ENCODE data around the gene LBH.
A peak's percentile ranks its signal among the peaks of the same experiment; 100 is the strongest.
"Not testable (repeated sequence)": the region's sequence is repeated elsewhere in the genome, so short reads cannot be mapped to it uniquely, and the experiment has no call there.

Gene LBH

DNA sequence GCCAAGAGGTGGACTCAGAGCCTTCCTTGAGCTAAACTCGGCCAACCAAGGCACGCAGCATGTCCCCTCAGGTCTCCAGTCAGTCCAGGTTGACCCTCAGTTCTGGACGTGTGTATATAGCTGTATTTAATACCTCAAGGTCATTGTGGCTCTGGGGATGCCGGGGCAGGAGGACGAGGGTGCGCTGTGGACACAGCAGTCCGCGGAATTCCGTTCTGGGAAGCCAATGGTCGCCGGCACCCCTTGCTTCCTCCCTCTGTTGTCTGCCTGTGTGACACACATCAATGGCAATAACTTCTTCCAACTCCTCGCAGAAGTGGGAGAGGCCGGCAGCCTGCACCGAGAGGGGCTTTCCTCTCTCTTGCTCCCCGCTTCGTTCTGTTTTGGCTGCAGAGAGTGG, 27.7 kb downstream of the LBH start:
- DNase-seq (ENCODE audit: low read depth) = no peak

DNA sequence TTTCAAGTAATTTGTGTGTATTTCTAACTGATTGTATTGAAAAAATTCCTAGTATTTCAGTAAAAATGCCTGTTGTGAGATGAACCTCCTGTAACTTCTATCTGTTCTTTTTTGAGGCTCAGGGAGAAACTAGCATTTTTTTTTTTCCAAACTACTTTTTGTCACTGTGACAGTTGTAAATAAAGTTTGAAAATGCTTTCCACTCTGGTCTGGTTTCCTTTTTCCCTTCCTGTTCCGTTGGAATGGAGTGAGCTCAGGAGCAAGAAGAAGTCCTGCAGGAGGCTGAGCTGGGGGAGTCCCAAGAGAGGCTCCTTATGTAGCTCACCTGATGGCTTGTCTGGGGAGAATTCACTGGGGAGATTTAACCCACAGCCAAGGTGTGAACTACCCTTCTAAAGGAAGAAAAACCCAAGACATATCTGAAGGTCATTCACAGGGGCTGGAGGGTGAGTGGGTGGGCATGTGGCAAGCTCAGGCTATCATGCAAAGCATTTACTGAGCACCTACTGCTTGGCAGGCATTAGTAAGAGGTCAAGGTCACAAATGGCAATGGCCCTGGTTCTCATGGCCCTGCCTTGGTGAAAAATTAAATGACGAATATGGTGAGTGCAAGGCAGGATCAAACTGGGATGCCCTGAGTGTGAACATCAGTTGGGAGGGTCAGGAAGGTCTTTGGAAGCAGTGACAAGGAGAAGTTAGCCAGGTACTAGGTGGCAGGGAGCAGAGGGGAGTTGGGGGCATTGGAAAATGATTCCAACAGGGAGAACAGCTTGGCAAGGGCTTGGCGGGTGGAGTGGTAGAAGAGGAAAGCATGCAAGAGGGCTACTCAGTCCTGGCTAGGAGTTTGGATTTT, 28.7 kb downstream of the LBH start:
- DNase-seq (ENCODE audit: low read depth) = no peak

DNA sequence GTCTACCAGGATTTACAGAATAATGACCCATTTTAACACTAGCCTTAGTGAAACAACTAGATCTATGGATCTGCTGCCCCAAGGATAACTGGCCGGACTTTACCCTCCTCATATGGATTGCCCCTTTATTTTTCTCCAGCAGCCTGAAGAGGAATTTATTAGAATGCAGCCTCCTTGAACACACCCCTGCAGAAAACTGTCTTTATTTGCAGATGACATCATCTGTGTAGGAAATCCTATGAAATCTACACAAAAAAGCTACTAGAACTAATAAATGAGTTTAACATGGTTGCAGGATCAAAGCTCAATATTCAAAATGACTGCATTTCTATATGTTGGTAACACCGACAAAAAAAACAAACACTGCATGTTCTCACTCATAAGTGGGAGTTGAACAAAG, 29.6 kb downstream of the LBH start:
- no peak for DNase-seq (ENCODE audit: low read depth)

DNA sequence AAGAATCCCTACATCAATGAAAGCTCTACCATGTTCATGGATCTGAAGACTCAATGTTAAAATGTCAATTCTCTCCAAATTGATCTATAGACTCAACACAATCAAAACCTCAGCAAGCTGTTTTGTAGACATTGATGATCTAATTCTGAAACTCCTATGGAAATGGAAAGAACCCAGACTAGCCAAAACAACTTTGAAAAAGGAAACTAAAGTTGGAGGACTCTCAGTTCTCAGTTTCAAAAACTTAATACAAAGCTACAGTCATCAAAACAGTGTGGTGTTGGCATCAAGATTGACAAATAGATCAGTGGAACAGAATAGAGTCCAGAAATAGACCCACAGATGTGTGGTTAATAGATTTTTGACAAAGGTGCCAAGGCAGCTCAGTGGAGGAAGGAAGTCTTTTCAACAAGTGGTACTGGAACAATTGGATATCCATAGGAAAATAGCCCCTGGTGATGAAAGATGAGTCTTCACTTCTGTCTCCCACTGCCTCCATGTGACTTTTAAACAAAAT, 30.4 kb downstream of the LBH start:
- no peak for DNase-seq (ENCODE audit: low read depth)

DNA sequence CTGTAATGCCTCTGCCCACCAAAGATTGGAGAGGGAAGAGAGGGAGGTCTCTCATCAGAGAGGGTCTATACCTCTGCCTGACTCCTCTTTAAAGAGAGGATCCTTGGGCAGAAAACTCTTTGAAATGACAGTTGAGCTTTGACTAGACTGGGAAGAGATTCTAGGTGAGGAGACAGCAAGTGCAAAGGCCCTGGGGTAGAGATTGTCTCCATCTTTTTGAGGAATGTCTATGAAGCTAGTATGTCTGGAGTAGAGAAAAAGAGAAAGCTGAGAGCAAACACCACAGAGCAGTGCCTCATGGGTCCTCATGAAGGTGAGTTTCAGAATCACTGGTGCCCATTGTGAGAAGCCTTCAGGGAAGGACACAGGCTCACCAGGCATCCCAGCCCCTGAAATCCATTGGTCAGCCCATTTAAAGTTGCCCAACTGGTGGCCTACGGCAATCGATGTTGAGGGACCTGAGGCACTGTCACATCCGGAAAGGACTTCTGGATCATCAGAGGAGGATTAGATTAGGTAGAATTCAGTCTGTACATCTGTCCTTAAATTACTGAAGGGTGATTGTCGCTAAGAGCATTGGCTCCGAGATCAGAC, 31.5 kb downstream of the LBH start:
- DNase-seq (ENCODE audit: low read depth) = no peak

DNA sequence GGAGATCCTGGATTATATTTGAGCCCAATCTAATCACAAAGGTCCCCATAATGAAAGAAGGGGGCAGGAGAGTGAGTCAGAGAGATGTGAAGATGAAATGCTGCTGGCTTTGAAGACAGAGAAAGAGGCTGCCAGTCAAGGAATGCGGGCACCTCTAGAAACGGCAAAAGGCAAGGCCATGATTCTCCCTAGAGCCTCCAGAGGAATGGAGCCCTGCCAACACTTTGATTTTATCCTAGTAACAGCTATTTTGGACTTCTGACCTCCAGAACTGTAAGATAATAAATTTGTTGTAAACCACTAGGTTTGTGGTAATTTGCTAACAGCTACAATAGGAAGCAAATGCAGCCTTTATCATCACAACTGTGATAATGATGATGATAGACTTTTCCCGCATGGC, 32.9 kb downstream of the LBH start:
- no peak for DNase-seq (ENCODE audit: low read depth)

DNA sequence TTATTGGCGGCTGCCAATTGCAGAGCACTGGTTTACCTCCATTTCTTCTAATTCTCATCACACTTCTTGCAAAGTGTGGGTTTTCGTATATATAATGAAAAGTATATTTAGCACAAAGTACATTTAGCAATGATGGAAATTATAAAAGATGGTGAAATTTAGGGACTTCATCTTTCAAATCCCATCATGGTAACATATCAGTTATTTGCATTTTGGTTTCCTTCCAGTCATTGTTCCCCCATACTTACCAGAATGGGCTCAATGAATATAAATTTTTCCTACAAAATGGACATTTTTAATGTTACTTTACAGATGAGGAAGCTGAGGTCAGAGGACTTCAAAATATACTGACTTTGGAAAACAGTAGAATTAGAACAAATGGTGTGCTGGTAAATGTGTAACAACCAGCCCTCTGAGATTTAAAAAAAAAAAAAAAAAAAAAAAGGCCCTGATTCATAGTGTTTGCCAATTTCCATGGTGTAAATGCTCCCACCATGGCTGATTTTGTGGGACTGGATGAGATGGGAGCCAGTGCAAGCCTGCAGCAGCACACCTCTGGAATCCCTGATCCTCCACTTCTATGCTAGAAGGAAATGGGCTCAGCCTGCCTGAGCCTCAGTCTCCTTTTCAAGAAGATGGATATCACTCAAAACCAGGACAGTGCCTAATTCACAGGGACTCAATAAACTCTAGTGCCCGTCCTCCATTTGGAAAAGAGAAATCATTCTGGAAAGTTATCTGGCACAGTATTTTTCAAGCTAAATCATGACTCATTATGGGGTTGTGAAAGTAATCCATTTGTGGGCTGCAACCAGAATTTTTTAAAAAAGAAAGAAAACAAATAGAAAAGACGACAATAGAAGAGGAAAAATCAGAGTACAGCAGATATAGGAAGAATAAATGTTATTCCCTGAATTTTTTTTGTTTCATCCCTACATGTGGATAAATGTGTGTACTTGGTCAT, 34.0 kb downstream of the LBH start:
- DNase-seq (ENCODE audit: low read depth) = peak; percentile 4

DNA sequence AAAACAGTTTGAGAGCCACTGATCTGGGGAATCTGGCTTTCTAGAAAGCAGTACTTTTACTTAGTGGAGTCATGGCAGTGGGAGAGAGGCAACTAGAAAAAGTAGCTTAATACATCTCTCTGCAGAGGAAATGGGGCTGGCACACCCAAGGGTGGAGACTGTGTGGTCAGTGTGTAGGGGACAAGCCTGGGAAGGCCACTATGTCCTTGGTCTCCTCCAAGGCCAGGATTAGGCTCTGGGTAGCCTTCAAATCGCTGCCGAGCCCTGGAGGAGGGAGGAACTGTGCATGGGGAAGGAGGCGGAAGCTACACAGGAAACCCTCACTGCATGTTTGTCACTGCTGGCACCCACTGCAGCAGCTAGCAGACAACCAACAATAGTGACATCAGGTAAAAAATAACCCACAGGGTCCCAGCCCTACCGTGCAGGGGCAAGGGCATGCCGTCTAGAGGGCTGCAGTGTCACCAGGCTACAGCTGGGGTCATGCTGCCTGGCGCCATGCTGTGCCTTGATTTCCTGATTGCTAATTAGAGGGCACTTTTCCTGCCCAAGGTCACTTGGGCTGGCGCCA, 34.8 kb downstream of the LBH start:
- no peak for DNase-seq (ENCODE audit: low read depth)

DNA sequence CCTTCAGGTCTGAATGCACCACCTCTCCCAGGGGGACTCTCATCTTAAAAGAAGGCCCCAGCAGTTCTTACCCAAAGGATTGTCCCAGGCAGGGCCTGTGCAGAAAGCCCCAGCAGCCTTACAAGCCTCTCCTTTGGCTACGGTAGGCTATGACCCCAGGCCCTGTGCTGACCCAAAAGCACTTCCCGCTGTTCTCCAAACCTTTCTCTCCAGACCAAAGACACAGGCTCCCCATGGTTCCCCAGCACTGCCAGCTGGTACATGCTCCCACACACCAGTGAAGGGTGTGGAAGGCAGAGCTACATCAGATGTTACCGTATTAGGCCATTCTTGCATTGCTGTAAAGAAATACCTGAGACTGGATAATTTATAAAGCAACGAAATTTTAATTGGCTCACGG, 35.4 kb downstream of the LBH start:
- DNase-seq (ENCODE audit: low read depth) = no peak

DNA sequence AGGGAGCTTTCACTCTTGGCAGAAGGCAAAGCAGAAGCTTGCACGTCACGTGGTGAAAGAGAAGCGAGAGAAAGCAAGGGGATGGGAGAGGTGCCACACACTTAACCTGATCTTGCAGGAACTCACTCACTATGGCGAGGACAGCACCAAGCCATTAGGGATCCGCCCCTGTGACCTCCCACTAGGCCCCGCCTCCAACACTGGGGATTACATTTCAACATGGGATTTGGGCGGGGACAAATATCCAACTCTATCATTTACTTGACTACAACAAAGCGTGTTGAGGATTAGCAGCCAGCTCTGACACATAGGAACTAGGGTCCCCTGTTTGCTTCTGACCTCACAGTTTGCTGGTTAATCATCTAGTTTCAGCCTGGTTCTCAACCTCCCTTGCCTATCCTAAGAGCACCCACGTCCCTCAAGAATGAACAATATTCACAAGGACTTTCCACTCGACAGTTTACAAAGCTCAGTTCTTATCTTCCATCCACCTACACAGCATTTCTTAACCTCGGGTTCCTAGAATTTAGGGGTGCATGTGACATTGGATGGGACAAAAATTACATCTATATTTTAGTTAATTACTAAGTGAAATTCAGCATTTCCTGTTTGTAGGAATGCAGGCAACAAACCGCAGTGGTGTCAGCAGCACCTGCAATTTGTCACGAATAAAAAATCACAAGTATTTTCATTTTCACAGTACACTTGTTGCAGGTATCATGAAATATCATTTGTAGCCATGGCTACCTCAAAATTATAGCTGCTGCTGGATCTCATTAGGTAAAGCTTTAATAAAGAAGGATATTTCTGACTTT, 36.0 kb downstream of the LBH start:
- no peak for DNase-seq (ENCODE audit: low read depth)

DNA sequence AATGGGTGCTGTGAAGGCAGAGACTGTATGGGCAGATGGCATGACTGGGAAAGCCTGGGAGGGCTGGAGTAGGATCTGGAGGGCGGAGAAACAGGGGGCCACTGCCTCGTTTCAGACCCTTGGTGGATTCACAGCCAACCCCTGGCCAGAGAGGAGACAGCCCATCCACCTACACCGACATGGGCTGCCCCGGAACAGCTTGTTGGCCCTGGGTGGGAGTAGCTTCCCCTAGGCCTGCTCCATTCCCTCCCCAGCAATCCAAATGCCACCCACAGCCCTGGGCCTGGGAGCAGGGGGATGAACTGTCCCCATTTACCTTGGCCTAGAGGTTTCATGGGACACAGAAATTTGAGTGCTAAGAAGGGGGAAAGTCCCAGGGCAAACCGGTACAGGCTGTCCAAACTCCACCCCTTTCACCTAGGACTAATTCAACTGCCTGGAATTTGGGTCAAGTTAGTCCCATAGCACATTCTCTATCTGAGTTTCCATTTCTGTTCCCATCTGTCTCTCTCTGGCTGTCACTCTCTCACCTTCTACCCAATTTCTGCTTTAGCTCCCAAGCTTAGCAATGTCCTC, 37.0 kb downstream of the LBH start:
- DNase-seq (ENCODE audit: low read depth) = no peak

DNA sequence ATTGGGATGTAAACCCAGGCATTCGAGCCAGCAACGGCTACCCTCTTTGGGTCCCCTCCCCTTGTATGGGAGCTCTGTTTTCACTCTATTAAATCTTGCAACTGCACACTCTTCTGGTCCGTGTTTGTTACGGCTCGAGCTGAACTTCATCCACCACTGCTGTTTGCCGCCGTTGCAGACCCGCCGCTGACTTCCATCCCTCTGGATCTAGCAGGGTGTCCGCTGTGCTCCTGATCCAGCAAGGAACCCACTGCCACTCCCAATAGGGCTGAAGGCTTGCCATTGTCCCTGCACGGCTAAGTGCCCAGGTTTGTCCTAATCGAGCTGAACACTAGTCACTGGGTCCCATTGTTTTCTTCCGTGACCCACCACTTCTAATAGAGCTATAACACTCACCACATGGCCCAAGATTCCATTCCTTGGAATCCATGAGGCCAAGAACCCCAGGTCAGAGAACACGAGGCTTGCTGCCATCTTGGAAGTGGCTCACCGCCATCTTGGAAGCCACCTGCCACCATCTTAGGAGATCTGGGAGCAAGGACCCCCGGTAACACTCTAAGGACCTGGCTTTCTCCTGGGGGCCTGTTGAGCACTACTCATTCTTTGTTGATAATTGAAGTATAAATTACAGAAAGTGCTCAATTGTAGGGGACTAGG, 37.9 kb downstream of the LBH start:
- DNase-seq (ENCODE audit: low read depth) = not testable (repeated sequence)

DNA sequence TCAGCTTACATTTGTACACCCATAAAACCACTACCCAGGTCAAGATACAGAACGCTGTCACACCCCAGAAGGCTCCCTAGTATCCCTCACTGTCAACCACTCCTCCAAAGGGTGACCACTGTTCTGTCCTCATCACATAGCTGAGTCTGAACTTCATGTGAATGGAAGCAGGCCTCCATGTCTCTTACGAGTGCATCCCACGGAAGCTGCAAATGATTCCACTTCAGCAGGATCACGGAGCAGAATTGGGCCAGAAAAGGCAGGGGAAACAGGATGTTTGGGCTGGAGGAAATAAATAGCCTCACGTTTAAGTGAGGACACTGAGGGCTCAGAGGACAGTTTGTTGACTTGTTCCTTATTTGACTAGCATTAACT, 38.4 kb downstream of the LBH start:
- DNase-seq (ENCODE audit: low read depth) = no peak

DNA sequence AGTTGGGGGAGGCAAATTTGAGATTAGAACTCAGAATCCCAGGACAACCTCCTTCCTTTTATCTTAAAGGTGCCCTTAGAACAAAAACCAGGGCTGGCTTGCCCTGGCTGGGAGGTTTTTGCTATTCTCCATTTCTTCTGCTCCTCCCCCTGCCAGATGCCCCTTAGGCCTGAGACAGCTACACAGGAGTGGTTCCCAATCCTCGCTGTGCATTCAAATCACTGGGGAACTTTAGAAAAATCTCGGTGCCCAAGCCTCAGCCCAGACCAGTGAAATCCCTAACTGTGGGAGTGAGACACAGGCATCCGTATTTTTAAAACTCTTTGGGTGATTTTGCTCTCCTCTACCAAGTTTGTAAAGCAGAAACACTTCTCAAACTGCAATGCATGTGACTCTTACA, 38.8 kb downstream of the LBH start:
- no peak for DNase-seq (ENCODE audit: low read depth)

DNA sequence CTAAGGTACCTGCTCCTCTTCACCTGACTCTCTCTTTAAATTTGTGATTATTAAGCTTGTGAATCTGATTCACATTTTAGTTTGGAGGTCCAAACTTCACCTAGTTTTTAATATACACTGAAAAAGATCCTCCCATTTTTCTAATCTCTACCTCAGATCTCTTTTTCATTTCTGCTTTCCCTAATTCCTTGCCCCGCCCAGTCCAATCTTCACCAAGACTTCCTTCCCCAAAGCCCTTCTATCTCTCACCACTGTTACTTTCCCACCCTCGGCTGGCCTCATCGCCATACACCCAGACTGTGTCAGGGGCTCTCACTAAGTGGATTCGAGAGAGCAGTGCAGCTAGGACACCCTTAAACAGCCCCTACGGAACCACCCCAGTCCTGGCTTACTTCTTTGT, 40.0 kb downstream of the LBH start:
- no peak for DNase-seq (ENCODE audit: low read depth)

DNA sequence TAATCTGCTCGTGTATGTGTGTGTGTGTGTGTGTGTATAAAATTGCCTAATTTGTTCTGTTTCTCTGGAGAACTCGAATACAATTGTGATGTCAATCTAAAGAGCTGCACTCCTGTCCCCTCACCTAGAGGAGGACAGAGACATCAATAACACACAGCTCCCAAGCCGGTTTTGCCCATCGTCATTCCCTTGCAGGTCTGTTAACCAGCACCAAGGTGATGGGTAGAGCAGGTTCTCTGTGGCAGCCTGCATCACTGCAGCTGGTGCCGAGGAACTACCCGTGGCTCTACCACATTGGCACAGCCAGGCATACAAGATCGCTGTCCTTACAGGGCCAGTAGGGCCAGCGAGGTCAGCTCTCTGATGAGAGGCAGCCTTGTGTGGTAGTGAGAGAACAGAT, 41.0 kb downstream of the LBH start:
- no peak for DNase-seq (ENCODE audit: low read depth)

DNA sequence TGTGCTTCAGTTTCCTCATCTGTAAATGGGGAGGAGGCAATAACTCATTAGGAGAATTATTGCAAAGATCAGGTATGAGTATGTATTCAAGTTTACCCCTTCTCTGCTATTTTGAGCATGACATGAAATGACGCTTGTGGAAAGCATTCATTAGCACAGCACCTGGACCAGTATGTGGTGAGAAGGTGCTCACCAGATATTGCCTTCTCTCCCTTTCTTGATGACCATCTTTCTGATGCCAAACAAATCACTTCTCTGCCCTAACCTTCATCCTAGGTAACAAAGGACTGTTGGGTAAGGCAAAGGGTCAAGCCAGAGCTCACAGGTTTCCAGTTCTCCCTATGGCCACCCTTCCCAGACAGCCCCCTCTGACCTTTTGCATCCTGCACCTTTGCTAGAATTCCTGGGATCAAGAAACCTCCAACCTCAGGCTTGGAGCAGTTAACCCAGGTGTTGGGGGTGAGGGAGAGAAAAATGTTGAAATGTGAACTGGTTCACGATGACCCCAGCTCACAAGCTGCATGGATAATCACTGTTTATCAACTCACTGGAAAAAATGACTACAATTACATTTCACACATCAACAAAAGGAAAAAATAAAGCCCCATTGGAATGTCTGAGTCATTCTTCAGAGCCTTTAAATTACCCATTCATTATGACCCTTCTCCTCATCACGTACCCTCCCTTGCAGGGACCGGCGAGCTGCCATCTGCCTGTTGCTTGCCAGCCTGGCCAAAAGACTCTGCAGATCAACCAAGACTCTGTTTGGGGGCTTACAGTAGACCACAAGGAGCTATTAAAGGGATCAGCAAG, 41.6 kb downstream of the LBH start:
- DNase-seq (ENCODE audit: low read depth) = peak; percentile 36

DNA sequence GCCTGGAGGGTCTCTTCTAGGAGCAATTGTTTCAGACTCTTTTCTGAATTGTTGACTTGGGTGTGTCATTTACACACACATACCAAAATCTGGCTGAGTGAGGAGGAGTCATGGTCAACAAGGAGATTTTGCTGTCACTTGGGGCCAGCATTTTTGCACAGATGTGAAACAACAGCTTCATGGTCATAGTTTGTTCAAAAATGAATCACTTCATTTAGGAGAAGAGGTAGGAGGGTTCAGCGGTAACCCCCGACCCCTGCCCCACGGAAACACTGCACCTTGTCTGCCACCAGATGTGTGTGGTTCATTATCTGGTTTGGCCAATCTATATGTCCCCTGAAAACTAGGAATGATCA, 42.2 kb downstream of the LBH start:
- no peak for DNase-seq (ENCODE audit: low read depth)

DNA sequence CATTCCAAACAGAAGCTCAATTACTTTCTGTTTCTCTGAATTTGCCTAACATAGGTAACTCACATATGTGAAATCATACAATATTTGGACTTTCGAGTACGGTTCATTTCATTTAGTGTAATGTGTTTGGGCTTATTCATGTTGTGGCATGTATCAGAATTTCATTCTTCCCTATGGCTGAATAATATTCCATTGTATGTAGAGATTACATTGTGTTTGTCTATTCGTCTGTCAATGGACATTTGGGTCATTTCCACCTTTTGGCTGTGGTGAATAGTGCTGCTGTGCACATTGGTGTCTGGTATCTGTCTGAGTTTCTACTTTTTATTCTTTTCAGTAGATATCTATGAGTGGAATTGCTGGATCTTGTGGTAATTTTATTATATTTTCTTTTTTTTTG, 43.9 kb downstream of the LBH start:
- no peak for DNase-seq (ENCODE audit: low read depth)

DNA sequence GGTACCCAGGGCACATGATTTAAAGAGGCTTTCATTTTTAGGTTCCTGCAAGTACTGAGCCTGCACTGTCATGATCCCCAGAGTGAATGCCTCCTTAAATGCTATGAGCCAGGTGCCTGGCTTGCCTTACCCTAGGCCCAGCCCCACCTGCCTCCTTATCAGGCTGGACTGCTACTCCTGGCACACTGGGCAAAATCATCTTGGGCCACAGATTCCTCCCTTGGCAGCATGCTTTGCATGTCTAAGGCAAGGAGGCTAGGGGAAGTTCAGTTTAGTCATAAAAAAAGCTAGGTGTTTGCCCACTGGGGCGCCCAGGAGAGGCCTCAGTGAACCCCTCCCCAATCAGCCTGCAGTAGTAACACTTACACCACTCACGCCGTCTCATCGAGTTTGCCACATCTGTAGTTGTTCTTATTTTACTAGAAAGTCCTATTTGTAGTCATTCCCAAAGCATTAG, 45.1 kb downstream of the LBH start:
- no peak for DNase-seq (ENCODE audit: low read depth)
